Motor neuron (in vitro differentiated cells): ENCODE data around the gene HSPA1L. TPM values are rescaled to one million over a fixed set of nuclear protein-coding genes. Genes with fewer than 3 reads are reported as not detected.
A peak's percentile ranks its signal among the peaks of the same experiment; 100 is the strongest.

ENCODE experiments used
- ATAC-seq, 8 experiments: fragments of 200-7000 bp; cut with Tn5 transposase; replicated peaks in 6 of 8; 2 replicates each; pipeline ENCODE4 v1.8.0; 2021; ENCODE audit warnings: mild to moderate bottlenecking in 8 of 8, moderate library complexity in 8 of 8
- H3K27ac ChIP-seq, 2 donors: fragments of 250-450 bp; sonication (Bioruptor Pico); 2 replicates each; pipeline ENCODE4 v1.9.0; 2021; ENCODE audit warnings: antibody characterized with exemption in 2 of 2, mild to moderate bottlenecking in 2 of 2, moderate library complexity in 1 of 2
- H3K4me1 ChIP-seq, 2 donors: fragments of 250-450 bp; sonication (Bioruptor Pico); replicated peaks in 1 of 2; 2 replicates each; pipeline ENCODE4 v1.6.1; 2021; ENCODE audit warnings: antibody characterized with exemption in 2 of 2, mild to moderate bottlenecking in 2 of 2, moderate library complexity in 1 of 2
- H3K4me3 ChIP-seq, 5 donors: fragments of 250-450 bp; sonication (Bioruptor Pico); 2 replicates each; pipeline ENCODE4 v1.9.0; 2021; ENCODE audit warnings: antibody characterized with exemption in 5 of 5, mild to moderate bottlenecking in 5 of 5, moderate library complexity in 4 of 5
- WGBS, 10 experiments: fragments of 450-650 bp; shearing (Covaris generic); methylation state at CpG; one replicate each; pipeline ENCODE4 v1.0.0; 2022; 5-methylcytosine and 5-hydroxymethylcytosine counted together
- in situ Hi-C, 9 experiments: fragments of 400-800 bp; cut with MboI; loops; one replicate each; pipeline ENCODE4 v1.15.0; 2021; ENCODE audit warnings: low sequenced_read_pairs in 9 of 9, low pct_unique_long_range_greater_than_20kb in 2 of 9; ENCODE audit not compliant: unreplicated experiment in 9 of 9
- total RNA-seq, 8 experiments: library from RNA; unstranded; fragments of 300-600 nt; gene quantifications; 2 replicates each; pipeline versions ENCODE4 v1.2.3 to v1.2.4, GENCODE V29; 2022

HSPA1L gene
- total RNA-seq, 8 experiments from 2014 or later = 1.0 to 4.3 (median 3.1) TPM

DNA sequence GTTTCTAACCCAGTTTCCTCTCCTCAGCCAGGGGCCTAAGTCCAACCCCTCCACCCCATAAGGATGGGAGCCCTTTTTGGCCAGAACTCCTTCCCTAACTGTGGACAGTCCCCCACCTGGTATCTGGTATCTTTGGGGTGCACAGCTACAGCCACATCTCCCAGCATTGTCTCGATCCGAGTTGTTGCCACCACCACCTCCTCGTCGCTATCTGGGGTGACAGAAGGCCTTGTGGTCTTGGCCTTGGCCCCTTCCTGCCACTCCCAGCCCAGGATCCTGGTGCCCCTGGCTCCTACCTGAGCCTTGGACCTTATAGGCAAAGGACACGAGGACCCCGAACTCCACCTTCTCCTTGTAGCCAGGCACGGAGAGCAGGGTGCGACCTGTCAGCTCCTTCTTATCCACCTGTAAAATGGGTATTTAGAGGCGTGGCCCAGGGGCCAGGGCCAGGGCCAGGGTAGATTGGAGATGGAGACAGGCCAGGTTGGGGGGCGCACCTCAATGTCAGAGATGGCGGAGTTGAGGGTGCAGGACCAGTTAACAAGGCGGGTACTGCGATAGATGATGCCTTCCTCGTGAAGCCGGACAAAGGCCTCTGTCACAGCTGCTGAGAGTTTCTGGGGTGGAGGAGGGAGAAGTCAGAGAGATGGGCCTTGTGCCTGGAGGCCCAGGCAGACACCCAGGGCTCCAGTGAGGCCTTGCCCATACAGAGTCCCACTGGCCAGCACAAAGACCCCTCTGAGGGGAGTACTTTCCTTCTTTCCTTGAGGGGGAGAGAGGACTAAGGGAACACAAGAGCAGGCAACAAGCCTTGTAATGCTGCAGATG lies 30.8 kb downstream of the HSPA1L start:
- WGBS, 10 experiments = 80 to 100% (median 97%) methylated on average over 1 to 5 of the region's 15 CpGs; no CpG with 5 or more reads in 2 of the 10 experiments
- no peak overlapping the region for H3K27ac ChIP-seq
- no peak overlapping the region for H3K4me3 ChIP-seq
- no peaks in the 10 kb centered on the region for H3K4me1 ChIP-seq
- in situ Hi-C loops = no loop called here
- ATAC-seq = no peak

DNA sequence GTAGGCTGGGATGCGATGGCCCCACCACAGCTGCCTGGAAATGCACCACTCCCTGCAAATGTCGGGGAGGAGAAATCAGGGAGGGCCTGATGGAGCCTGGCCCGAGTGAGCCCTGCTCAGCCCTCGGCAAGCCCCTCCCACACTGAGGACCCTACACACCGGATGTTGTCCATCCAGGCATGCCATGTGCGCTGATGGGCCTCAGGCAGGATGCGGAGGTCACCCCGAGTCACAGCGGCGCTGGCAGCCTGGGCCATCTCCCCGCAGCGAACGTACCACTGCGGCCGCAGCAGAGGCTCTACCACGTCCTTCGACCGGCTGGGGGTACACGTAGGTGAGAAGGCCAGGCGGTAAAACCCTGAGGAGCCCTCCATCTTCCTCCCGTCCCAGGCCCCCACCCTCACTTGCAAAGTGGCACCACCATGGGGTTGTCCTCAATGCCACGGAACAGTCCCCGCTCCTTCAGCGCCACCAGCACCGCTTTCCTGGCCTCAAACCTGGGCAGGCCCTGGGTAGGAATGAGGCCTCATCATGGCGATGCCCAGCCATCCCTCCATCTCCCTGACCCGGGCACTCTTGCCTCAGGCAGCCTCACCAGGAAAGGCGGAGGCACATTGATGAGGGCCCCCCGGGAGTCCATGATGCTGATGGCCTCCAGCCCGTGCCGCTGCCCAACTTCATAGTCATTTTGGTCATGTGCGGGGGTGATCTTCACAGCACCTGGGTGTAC lies 32.8 kb downstream of the HSPA1L start:
- peak in 2 of 8 experiments; percentile 6 to 38 for ATAC-seq
- H3K4me1 ChIP-seq = peaks cover 5 to 7% of the 10 kb centered on the region in 2 donors
- WGBS, 10 experiments = 20 to 100% (median 93%) methylated on average over 1 to 7 of the region's 32 CpGs; no CpG with 5 or more reads in 4 of the 10 experiments
- in situ Hi-C loops = no loop called here
- H3K4me3 ChIP-seq = no peak overlapping the region
- no peak overlapping the region for H3K27ac ChIP-seq

DNA sequence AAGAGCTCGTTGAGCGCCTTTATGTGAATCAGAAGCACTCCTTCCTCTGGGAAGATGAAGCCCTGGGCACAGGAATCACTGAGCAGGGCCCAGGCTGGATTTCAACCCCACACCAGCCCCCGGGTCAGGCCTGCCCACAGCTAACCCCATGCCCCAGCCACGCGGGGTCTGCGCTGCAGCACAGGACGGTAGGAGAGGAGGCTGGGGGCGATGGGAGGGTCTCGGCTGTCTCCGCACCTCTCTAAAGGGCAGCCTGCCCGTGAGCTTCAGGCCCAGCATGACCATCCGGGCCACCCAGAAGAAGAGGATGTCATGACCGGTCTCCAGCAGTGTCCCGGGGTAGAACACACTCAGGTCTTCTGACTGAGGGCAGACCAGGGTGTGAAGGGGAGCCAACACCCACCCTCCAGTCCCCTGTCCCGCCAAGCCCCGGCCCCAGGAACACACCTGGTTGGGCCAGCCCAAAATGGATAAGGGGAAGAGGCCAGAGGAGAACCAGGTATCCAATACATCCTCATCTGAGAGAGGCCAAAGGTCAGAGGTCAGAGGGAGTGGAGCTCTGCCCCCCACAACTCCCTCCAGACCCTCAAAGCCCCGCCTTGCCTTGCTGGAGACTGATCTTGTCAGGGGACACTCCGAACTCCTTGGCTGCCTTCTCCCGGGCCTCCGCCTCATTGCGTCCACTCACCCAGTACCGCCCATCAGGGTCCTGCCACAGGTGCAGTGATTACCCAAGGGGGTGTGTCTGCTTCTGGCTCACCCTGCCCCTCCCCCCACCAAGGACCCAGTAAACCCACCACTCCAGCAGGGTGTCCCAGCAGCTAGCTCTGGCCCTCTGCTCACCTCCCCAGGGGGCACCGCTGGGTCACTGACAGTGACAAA lies 33.6 kb downstream of the HSPA1L start:
- Histone ChIP-seq H3K4me1 (peaks cover 13 to 15% of the 10 kb centered on the region in 2 donors), H3K4me3 (no peak overlapping the region), H3K27ac (no peak overlapping the region)
- in situ Hi-C loops = no loop called here
- ATAC-seq = no peak
- WGBS, 10 experiments = 80 to 100% (median 99%) methylated on average over 1 to 6 of the region's 23 CpGs; no CpG with 5 or more reads in 4 of the 10 experiments

DNA sequence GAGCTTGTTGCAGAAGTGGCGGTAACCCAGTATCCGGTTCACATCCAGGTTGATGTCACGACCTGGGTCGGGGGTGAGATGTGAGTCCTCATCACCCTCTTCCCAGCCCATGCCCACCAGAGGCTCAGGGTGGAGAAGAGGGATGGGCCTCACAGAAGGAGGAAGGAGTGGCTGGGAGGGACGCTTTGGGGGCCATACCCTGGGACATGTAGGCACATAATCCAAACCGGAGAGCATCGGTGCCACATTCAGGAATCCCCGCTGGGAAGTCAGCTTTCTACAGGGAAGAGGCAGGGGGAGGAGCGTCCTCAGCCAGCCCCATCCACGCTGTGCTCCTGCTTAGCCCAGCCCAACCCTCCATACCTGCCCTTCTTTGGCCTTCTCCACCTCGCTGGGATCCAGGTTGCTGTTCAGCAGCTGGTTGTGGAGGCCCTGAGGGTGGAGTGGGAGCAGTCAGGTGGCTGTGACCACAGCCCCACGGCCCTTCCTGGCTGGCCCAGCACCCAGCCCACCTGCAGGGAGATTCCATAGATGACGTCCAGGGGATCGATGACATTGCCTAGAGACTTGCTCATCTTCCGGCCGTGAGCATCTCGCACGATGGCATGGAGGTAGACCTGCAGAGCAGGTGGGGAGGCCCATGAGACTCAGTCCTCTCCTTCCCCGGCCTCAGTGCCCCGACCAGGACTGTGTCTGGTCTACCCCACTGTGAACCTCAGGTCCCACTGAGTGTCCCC lies 34.4 kb downstream of the HSPA1L start:
- in situ Hi-C loops = no loop called here
- Histone ChIP-seq H3K4me1 (peaks cover 13 to 17% of the 10 kb centered on the region in 2 donors), H3K4me3 (no peak overlapping the region), H3K27ac (no peak overlapping the region)
- whole genome bisulfite sequencing, 10 experiments = 83 to 100% (median 93%) methylated on average over 1 to 11 of the region's 20 CpGs; no CpG with 5 or more reads in 5 of the 10 experiments
- ATAC-seq = no peak

DNA sequence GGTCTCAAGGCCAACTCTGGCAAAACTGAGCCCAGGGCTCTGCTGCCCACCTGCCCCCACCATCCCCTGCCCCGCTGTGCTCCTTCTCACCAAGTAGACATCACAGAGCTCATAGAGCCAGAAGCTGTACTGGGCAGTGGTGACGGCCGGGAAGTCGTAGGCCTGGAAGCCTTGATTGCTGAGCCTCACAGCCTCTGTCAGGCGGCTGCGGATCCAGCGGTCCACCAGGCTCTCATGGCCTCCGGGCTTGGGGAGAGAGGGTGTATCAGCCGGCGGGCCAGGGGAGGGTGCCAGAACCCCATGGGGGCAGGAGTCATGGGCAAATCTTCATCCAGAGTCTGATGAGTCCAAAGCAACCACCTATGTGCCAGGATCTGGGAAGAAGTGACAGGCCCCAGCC lies 35.2 kb downstream of the HSPA1L start:
- Histone ChIP-seq H3K4me1 (peaks cover 13 to 17% of the 10 kb centered on the region in 2 donors), H3K4me3 (no peak overlapping the region), H3K27ac (no peak overlapping the region)
- ATAC-seq = no peak
- 90 to 100% (median 94%) methylated on average over 2 to 8 of the region's 10 CpGs; no CpG with 5 or more reads in 6 of the 10 experiments for WGBS, 10 experiments
- in situ Hi-C loops = no loop called here

DNA sequence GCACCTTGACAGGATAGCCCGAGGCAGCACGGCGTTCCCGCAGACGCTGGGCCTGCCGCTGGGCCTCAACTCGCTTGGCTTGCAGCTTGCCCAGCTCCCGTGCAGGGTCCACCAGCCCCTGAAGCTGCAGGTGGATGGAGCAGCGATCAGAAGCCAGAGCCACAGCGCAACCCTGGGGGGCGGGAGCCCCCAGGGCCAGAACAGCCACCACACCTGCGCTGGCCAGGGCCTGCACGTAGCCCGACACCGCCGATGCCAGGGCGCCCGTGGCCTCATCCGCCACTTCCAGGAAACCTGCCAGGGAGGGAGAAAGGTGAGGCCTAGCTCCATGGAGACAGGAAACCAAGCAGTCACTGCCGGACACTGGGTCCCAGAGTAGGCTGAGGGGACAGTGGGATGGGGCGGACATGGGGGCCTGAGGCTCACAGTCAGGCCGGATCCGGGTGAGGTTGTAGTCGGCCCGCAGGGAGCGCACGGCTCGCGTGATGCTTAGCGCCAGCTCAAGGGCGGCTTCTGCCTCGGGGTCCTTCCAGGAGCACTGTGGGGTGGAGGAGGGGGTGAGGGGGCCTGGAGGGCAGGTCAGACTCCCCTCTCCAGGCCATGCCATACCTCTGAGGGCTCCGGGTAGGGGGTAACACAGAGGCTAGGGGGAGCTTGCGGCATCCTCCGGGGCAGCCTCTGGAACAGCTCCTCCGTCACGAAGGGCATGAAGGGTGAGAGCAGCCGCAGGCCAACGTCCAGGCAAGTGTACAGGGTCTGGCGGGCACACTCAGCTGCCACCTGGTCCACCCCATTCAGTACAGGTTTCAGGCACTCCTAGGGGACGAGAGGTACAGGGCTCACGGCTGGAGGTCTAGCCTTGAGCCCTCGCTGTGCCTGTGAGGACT lies 35.8 kb downstream of the HSPA1L start:
- Histone ChIP-seq H3K4me3 (no peak overlapping the region), H3K27ac (no peak overlapping the region), H3K4me1 (peaks cover 13 to 17% of the 10 kb centered on the region in 2 donors)
- 93 to 100% (median 94%) methylated on average over 1 to 8 of the region's 43 CpGs; no CpG with 5 or more reads in 7 of the 10 experiments for WGBS, 10 experiments
- ATAC-seq = no peak
- in situ Hi-C loops = no loop called here

DNA sequence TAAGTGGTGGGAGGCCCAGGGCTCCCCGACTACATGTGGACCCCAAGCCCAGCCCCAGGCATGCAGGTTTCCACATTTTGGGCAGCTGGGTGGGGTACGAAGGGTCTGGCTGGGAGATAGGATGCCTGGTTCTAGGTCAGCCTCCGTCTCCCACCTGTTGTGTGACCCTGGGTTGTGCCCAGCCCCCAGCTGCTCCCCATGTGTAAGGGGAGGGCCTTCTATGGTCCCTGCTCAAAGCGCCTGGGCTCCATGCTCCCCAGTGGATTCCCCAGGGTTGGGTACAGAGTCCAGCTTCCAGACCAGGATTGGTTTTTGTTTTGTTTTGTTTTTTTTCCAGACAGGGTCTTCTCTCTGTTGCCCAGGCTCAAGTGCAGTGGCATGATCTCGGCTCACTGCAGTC lies 36.9 kb downstream of the HSPA1L start:
- H3K4me1 ChIP-seq = peaks cover 13 to 17% of the 10 kb centered on the region in 2 donors
- no peak overlapping the region for H3K4me3 ChIP-seq
- no peak overlapping the region for H3K27ac ChIP-seq
- ATAC-seq = no peak
- in situ Hi-C loops = no loop called here
- WGBS, 10 experiments = 83 to 100% (median 100%) methylated on average over 1 of the region's 5 CpGs; no CpG with 5 or more reads in 5 of the 10 experiments

DNA sequence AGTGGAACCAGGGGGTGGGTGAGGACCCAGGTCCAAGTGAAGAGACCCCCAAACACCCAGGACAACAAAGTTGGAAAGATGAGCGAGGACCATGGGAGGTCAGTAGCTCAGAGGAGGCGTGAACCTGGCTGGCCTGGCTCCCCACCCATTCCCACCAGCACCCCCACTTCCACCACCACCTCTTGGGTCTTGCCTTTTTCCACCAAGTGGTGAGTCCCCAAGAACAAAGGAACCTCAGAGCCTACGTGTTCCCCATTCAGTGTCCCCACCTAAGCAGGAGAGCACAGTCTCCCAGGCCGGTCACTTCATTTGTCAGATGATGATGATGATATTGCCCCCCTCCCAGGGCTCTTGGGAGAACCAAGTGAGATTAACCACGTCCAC lies 37.4 kb downstream of the HSPA1L start:
- in situ Hi-C loops = no loop called here
- 90 to 100% (median 100%) methylated on average over 1 to 3 of the region's 5 CpGs; no CpG with 5 or more reads in 7 of the 10 experiments for whole genome bisulfite sequencing, 10 experiments
- H3K4me1 ChIP-seq = peaks cover 13 to 17% of the 10 kb centered on the region in 2 donors
- no peak overlapping the region for H3K4me3 ChIP-seq
- no peak for ATAC-seq
- H3K27ac ChIP-seq = no peak overlapping the region

DNA sequence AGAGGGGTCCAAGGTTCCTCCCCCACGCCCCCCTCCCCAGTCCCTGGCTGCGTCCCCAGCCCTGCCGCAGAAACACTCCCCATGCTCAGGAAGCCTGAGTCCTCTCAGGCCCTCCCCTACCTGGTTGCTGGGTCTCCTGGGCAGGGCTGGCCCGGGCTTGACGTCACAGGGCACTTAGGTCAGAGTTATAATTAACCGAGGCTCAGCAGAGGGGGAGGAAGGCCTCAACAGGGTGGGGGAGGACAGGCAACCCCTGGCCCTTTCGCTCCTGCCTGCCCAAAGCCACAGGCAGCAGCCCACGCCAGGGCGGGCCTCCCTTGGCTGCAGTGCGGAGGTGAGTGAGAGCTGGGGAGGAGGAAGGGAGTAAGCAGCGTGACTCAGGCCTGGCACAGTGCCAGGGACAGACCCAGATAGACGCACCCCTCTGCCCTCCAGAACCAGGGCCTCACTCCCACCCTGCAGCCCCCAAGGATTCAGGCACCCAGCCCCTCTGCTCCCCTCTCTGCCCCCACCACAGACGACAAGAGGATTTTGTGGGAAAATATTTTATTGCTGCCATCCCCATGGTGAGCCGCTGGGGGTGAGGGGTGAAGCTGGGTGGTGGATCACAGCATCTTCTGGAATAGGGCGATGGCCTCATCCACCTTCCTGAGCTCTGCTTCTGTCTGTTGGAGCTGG lies 38.0 kb downstream of the HSPA1L start, which contains the start of gene VWA7:
TSS of gene VWA7 (minus strand) at position 340 of the 678 bp plus-strand sequence. CDS start 549 bp downstream, outside the sequence.
- peak; percentile 76 to 92 (median 86) for ATAC-seq
- in situ Hi-C loops = no loop called here
- H3K4me1 ChIP-seq = peaks cover 13 to 17% of the 10 kb centered on the region in 2 donors
- H3K4me3 ChIP-seq = no peak within 1 kb of the TSS
- WGBS, 10 experiments = 0% methylated on average over 2 of the region's 15 CpGs; no CpG with 5 or more reads in 9 of the 10 experiments
- H3K27ac ChIP-seq = peak within 1 kb of the TSS; percentile 25 to 51

DNA sequence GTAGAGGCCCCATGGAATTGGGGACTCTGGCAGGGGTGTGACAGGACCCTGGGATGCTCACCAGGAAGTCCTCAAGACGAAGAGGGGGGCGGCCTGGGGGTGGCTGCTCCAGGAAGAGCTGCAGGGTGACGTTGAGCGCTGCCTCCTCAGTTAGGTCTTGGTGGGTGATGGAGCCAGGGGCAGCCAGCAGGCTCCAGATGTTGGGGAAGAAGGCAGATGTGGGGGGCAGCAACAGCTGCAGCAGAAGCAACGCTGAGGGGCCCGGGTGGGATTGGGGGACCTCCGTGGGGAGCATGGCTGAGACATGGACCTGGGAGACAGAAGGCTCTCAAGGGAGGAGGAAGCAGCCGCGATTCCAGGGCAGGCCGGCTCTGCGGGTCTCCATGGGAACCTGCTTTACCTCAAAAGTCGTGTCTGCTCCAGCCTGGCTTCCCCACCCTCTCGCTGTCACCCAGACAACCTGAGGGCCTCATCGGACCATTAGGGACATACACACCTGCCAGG lies 38.5 kb downstream of the HSPA1L start:
- WGBS, 10 experiments = 94 to 100% methylated on average over 2 to 3 of the region's 14 CpGs; no CpG with 5 or more reads in 8 of the 10 experiments
- H3K4me3 ChIP-seq = no peak overlapping the region
- in situ Hi-C loops = no loop called here
- H3K4me1 ChIP-seq = peaks cover 13 to 17% of the 10 kb centered on the region in 2 donors
- ATAC-seq = peak; percentile 10 to 70 (median 65)
- H3K27ac ChIP-seq = peak overlapping the region; percentile 25 to 51
